NB4 (cell line): ENCODE results near the gene TTLL12.

ENCODE experiments used
- CTCF ChIP-seq: IDR thresholded peaks from one replicate; pipeline ENCODE4 v1.5.1; 2012; ENCODE audit warnings: low read depth, low read length
- MAX ChIP-seq: IDR thresholded peaks from 2 replicates; pipeline ENCODE4 v1.6.1; 2011; ENCODE audit warnings: low read depth, low read length
- POLR2A ChIP-seq: IDR thresholded peaks from 2 replicates; pipeline ENCODE4 v1.6.1; 2011; ENCODE audit warnings: mild to moderate bottlenecking; ENCODE audit not compliant: insufficient read length; ENCODE audit errors: extremely low read depth

GRCh38 chr22:43151251-43152002 is 35.5 kb downstream of the TTLL12 start, which contains the start of gene TSPO:
- TF ChIP-seq CTCF (no peak), POLR2A (peak; percentile 17), MAX (no peak)
